BLaER1 treated with 17β-estradiol and CSF1 and Interleukin-3, amounts not matched to agents 10 nM and 100 nM (cell line): Measurements from ENCODE around the gene SEC23IP.
A peak's percentile ranks its signal among the peaks of the same experiment; 100 is the strongest.

Experiments
- H3K27ac ChIP-seq, 11 experiments: shearing (Covaris generic); formaldehyde crosslinking; 2 replicates each; pipeline ENCODE4 v1.8.1; 2022
- H3K27me3 ChIP-seq, 11 experiments: shearing (Covaris generic); formaldehyde crosslinking; 2 replicates each; pipeline ENCODE4 v1.8.1; 2022
- H3K36me3 ChIP-seq, 11 experiments: shearing (Covaris generic); formaldehyde crosslinking; 2 replicates each; pipeline ENCODE4 v1.8.1; 2022
- H3K4me1 ChIP-seq, 10 experiments: shearing (Covaris generic); formaldehyde crosslinking; 2 replicates each; pipeline ENCODE4 v1.8.1; 2022
- H3K4me2 ChIP-seq, 11 experiments: shearing (Covaris generic); formaldehyde crosslinking; 2 replicates each; pipeline ENCODE4 v1.8.1; 2022
- H3K4me3 ChIP-seq, 10 experiments: shearing (Covaris generic); formaldehyde crosslinking; 2 replicates each; pipeline ENCODE4 v1.8.1; 2022
- H3K9ac ChIP-seq, 11 experiments: shearing (Covaris generic); formaldehyde crosslinking; 2 replicates each; pipeline ENCODE4 v1.8.1; 2022
- H3K9me3 ChIP-seq, 11 experiments: shearing (Covaris generic); formaldehyde crosslinking; replicated peaks in 1 of 11; 2 replicates each; pipeline ENCODE4 v1.8.1; 2022
- H4K20me1 ChIP-seq, 11 experiments: shearing (Covaris generic); formaldehyde crosslinking; 2 replicates each; pipeline ENCODE4 v1.8.1; 2022
- Cebpa-rat ChIP-seq, 11 experiments: shearing (Covaris generic); IDR thresholded peaks; 2 replicates each; pipeline ENCODE4 v1.8.1; 2022

Gene SEC23IP

GRCh38 chr10:119910689-119911088 lies 18.2 kb downstream of the SEC23IP start:
- no peak for TF ChIP-seq Cebpa-rat (IDR thresholded peaks at IDR 0.05)
- Histone ChIP-seq H3K27ac (no peak overlapping the region), H3K9me3 (no peaks in the 10 kb centered on the region), H3K27me3 (no peaks in the 10 kb centered on the region), H3K36me3 (peaks cover 94 to 100% (median 98%) of the 10 kb centered on the region in 11 experiments), H3K4me1 (peaks cover 0 to 15% (median 10%) of the 10 kb centered on the region in 10 experiments; a peak in 15 of 20 replicates), H3K4me3 (no peak overlapping the region), H3K4me2 (no peak overlapping the region), H3K9ac (no peak overlapping the region), H4K20me1 (peaks cover 0 to 9% (median 0%) of the 10 kb centered on the region in 11 experiments; a peak in 7 of 22 replicates)

- no peak overlapping the region for H3K9ac ChIP-seq
- no peak overlapping the region for H3K27ac ChIP-seq
- H4K20me1 ChIP-seq = peaks cover 0 to 9% (median 0%) of the 10 kb centered on the region in 11 experiments; a peak in 4 of 22 replicates
- H3K4me2 ChIP-seq = no peak overlapping the region
- H3K27me3 ChIP-seq = no peaks in the 10 kb centered on the region
- no peaks in the 10 kb centered on the region for H3K9me3 ChIP-seq
- H3K36me3 ChIP-seq = peaks cover 85 to 100% (median 97%) of the 10 kb centered on the region in 11 experiments
- peaks cover 6 to 29% (median 21%) of the 10 kb centered on the region in 10 experiments for H3K4me1 ChIP-seq
- H3K4me3 ChIP-seq = no peak overlapping the region
- no peak for TF ChIP-seq Cebpa-rat (IDR thresholded peaks at IDR 0.05)
These were observed 25.2 kb downstream of the SEC23IP start for GRCh38 chr10:119917777-119918176.

GRCh38 chr10:119919271-119919670 lies 26.7 kb downstream of the SEC23IP start:
- Histone ChIP-seq H3K4me2 (peak overlapping the region in 6 of 11 experiments; percentile 21 to 72 (median 40); a peak in 8 of 22 replicates), H4K20me1 (peaks cover 0 to 9% (median 0%) of the 10 kb centered on the region in 11 experiments; a peak in 5 of 22 replicates), H3K4me3 (no peak overlapping the region), H3K4me1 (peaks cover 0 to 29% (median 12%) of the 10 kb centered on the region in 10 experiments; a peak in 12 of 20 replicates), H3K27me3 (no peaks in the 10 kb centered on the region), H3K9me3 (no peaks in the 10 kb centered on the region), H3K27ac (peak overlapping the region in 7 of 11 experiments; percentile 7 to 47 (median 34); a peak in 8 of 22 replicates), H3K9ac (peak overlapping the region in 2 of 11 experiments; percentile 29 to 38; a peak in 2 of 22 replicates), H3K36me3 (peaks cover 85 to 100% (median 94%) of the 10 kb centered on the region in 11 experiments)
- TF ChIP-seq Cebpa-rat (IDR thresholded peaks at IDR 0.05) = no peak

- H3K4me1 ChIP-seq = peaks cover 0 to 29% (median 12%) of the 10 kb centered on the region in 10 experiments; a peak in 12 of 20 replicates
- H4K20me1 ChIP-seq = peaks cover 0 to 14% (median 0%) of the 10 kb centered on the region in 11 experiments; a peak in 5 of 22 replicates
- H3K27me3 ChIP-seq = no peaks in the 10 kb centered on the region
- peak overlapping the region in 7 of 11 experiments; percentile 7 to 47 (median 34); a peak in 8 of 22 replicates for H3K27ac ChIP-seq
- H3K36me3 ChIP-seq = peaks cover 85 to 100% (median 94%) of the 10 kb centered on the region in 11 experiments
- H3K4me2 ChIP-seq = peak overlapping the region in 6 of 11 experiments; percentile 21 to 72 (median 44); a peak in 9 of 22 replicates
- TF ChIP-seq Cebpa-rat (IDR thresholded peaks at IDR 0.05) = no peak
- no peak overlapping the region for H3K9ac ChIP-seq
- no peak overlapping the region; a peak in 1 of 20 replicates for H3K4me3 ChIP-seq
- no peaks in the 10 kb centered on the region for H3K9me3 ChIP-seq
These were observed 27.3 kb downstream of the SEC23IP start for GRCh38 chr10:119919826-119920225.

- Histone ChIP-seq H3K27ac (no peak overlapping the region), H3K36me3 (peaks cover 89 to 100% (median 94%) of the 10 kb centered on the region in 11 experiments), H3K4me3 (no peak overlapping the region), H3K4me1 (peaks cover 5 to 28% (median 8%) of the 10 kb centered on the region in 10 experiments; a peak in 15 of 20 replicates), H3K9me3 (no peaks in the 10 kb centered on the region), H3K27me3 (no peaks in the 10 kb centered on the region), H4K20me1 (peaks cover 0 to 10% (median 0%) of the 10 kb centered on the region in 11 experiments; a peak in 4 of 22 replicates), H3K4me2 (no peak overlapping the region), H3K9ac (no peak overlapping the region)
- TF ChIP-seq Cebpa-rat (IDR thresholded peaks at IDR 0.05) = no peak
These were observed 35.9 kb downstream of the SEC23IP start for GRCh38 chr10:119928411-119928810.

GRCh38 chr10:119931871-119932270 lies 39.3 kb downstream of the SEC23IP start:
- no peak overlapping the region for H3K9ac ChIP-seq

GRCh38 chr10:119932631-119933030 lies 40.1 kb downstream of the SEC23IP start:
- no peaks in the 10 kb centered on the region for H3K9me3 ChIP-seq
- no peak overlapping the region for H3K27ac ChIP-seq
- H3K36me3 ChIP-seq = peaks cover 89 to 100% (median 93%) of the 10 kb centered on the region in 11 experiments
- H3K4me3 ChIP-seq = no peak overlapping the region
- H3K4me2 ChIP-seq = no peak overlapping the region
- no peaks in the 10 kb centered on the region for H3K27me3 ChIP-seq
- peaks cover 5 to 28% (median 8%) of the 10 kb centered on the region in 10 experiments; a peak in 15 of 20 replicates for H3K4me1 ChIP-seq
- no peak for TF ChIP-seq Cebpa-rat (IDR thresholded peaks at IDR 0.05)
- H3K9ac ChIP-seq = no peak overlapping the region
- H4K20me1 ChIP-seq = peaks cover 0 to 16% (median 0%) of the 10 kb centered on the region in 11 experiments; a peak in 2 of 22 replicates

More at GRCh38 chr10:119931871-119932270, 39.3 kb downstream of the SEC23IP start:
- TF ChIP-seq Cebpa-rat (IDR thresholded peaks at IDR 0.05) = no peak
- Histone ChIP-seq H3K4me2 (peak overlapping the region in 2 of 11 experiments; percentile 44 to 47; a peak in 2 of 22 replicates), H3K4me1 (peaks cover 5 to 28% (median 8%) of the 10 kb centered on the region in 10 experiments; a peak in 15 of 20 replicates), H4K20me1 (peaks cover 0 to 16% (median 0%) of the 10 kb centered on the region in 11 experiments; a peak in 2 of 22 replicates), H3K36me3 (peaks cover 89 to 100% (median 96%) of the 10 kb centered on the region in 11 experiments), H3K27ac (peak overlapping the region in 1 of 11 experiments; percentile 58; a peak in 2 of 22 replicates), H3K4me3 (no peak overlapping the region), H3K27me3 (no peaks in the 10 kb centered on the region), H3K9me3 (no peaks in the 10 kb centered on the region)

GRCh38 chr10:119933179-119933578 lies 40.6 kb downstream of the SEC23IP start:
- Histone ChIP-seq H3K4me1 (peaks cover 5 to 32% (median 8%) of the 10 kb centered on the region in 10 experiments; a peak in 15 of 20 replicates), H3K36me3 (peaks cover 89 to 100% (median 93%) of the 10 kb centered on the region in 11 experiments), H3K27me3 (no peaks in the 10 kb centered on the region), H3K9me3 (no peaks in the 10 kb centered on the region), H3K9ac (no peak overlapping the region), H3K4me3 (no peak overlapping the region), H3K4me2 (no peak overlapping the region), H4K20me1 (peaks cover 0 to 16% (median 0%) of the 10 kb centered on the region in 11 experiments; a peak in 2 of 22 replicates), H3K27ac (no peak overlapping the region)
- TF ChIP-seq Cebpa-rat (IDR thresholded peaks at IDR 0.05) = no peak

- H3K9me3 ChIP-seq = no peaks in the 10 kb centered on the region; a peak in 1 of 22 replicates
- H4K20me1 ChIP-seq = peaks cover 0 to 11% (median 0%) of the 10 kb centered on the region in 11 experiments; a peak in 2 of 22 replicates
- H3K36me3 ChIP-seq = peaks cover 72 to 99% (median 90%) of the 10 kb centered on the region in 11 experiments
- no peak overlapping the region for H3K4me2 ChIP-seq
- no peaks in the 10 kb centered on the region for H3K27me3 ChIP-seq
- 0 out of 20 replicates have a peak, but pooled peaks cover 0 to 6% (median 0%) of the 10 kb centered on the region in 10 experiments for H3K4me1 ChIP-seq
- no peak for TF ChIP-seq Cebpa-rat (IDR thresholded peaks at IDR 0.05)
- H3K4me3 ChIP-seq = no peak overlapping the region
- H3K9ac ChIP-seq = no peak overlapping the region
- no peak overlapping the region for H3K27ac ChIP-seq
These were observed 48.0 kb downstream of the SEC23IP start for GRCh38 chr10:119940487-119940886.
